ENCODE results near the gene GPR37. TPM values are rescaled to one million over a fixed set of nuclear protein-coding genes. Genes with fewer than 3 reads are reported as not detected.

Gene GPR37
- polyA plus RNA-seq, 3 donors, result 0.62 to 1.7 TPM; not detected in 1

- H3K27ac ChIP-seq (ENCODE audit: low read depth, low read length), result no peak overlapping the region
- 29 to 54% (median 54%) methylated on average over 1 of the region's 1 CpG for WGBS, 3 donors
Observed at GRCh38 chr7:124754576-124755268, 10.9 kb downstream of the GPR37 start.

- 42 to 55% (median 45%) methylated on average over 1 of the region's 1 CpG for whole genome bisulfite sequencing, 3 donors
Observed at GRCh38 chr7:124752310-124752709, 13.3 kb downstream of the GPR37 start.

GRCh38 chr7:124751027-124751426 is 14.6 kb downstream of the GPR37 start:
- 81 to 91% (median 88%) methylated on average over 2 of the region's 2 CpGs for WGBS, 3 donors
- H3K27ac ChIP-seq (ENCODE audit: low read depth, low read length), result no peak overlapping the region

More at GRCh38 chr7:124752310-124752709, 13.3 kb downstream of the GPR37 start:
- no peak overlapping the region for H3K27ac ChIP-seq (ENCODE audit: low read depth, low read length)

- WGBS, 3 donors, result 90 to 94% (median 92%) methylated on average over 11 of the region's 11 CpGs
- H3K27ac ChIP-seq (ENCODE audit: low read depth, low read length), result no peak overlapping the region
Observed at GRCh38 chr7:124747072-124747471, 18.5 kb downstream of the GPR37 start.

GRCh38 chr7:124738639-124739038 is 27.0 kb downstream of the GPR37 start:
- 50 to 75% (median 51%) methylated on average over 3 of the region's 3 CpGs for WGBS, 3 donors
- no peak overlapping the region for H3K27ac ChIP-seq (ENCODE audit: low read depth, low read length)

GRCh38 chr7:124737760-124738300 is 27.8 kb downstream of the GPR37 start:
- WGBS, 3 donors, result 72 to 75% (median 73%) methylated on average over 2 of the region's 2 CpGs
- no peak overlapping the region for H3K27ac ChIP-seq (ENCODE audit: low read depth, low read length)

GRCh38 chr7:124728610-124729009 is 37.0 kb downstream of the GPR37 start:
- H3K27ac ChIP-seq (ENCODE audit: low read depth, low read length), result no peak overlapping the region
- WGBS, 3 donors, result 0 to 5% (median 4%) methylated on average over 1 of the region's 1 CpG

GRCh38 chr7:124724507-124725192 is 40.9 kb downstream of the GPR37 start:
- no peak overlapping the region for H3K27ac ChIP-seq (ENCODE audit: low read depth, low read length)
- 53 to 71% (median 59%) methylated on average over 4 of the region's 4 CpGs for WGBS, 3 donors

- WGBS, 3 donors, result 61 to 79% (median 71%) methylated on average over 5 of the region's 5 CpGs
- no peak overlapping the region for H3K27ac ChIP-seq (ENCODE audit: low read depth, low read length)
Observed at GRCh38 chr7:124724079-124724478, 41.5 kb downstream of the GPR37 start.

GRCh38 chr7:124723012-124723411 is 42.6 kb downstream of the GPR37 start:
- no peak overlapping the region for H3K27ac ChIP-seq (ENCODE audit: low read depth, low read length)
- 61 to 74% (median 73%) methylated on average over 2 of the region's 2 CpGs for WGBS, 3 donors

GRCh38 chr7:124722292-124722691 is 43.3 kb downstream of the GPR37 start:
- WGBS, 3 donors, result 44 to 59% (median 52%) methylated on average over 3 of the region's 3 CpGs
- no peak overlapping the region for H3K27ac ChIP-seq (ENCODE audit: low read depth, low read length)

- 52 to 66% (median 60%) methylated on average over 1 of the region's 1 CpG for WGBS, 3 donors
- no peak overlapping the region for H3K27ac ChIP-seq (ENCODE audit: low read depth, low read length)
Observed at GRCh38 chr7:124720195-124720594, 45.4 kb downstream of the GPR37 start.

- no peak overlapping the region for H3K27ac ChIP-seq (ENCODE audit: low read depth, low read length)
- WGBS, 3 donors, result 58 to 81% (median 70%) methylated on average over 4 of the region's 4 CpGs
Observed at GRCh38 chr7:124718032-124718766, 47.4 kb downstream of the GPR37 start.

GRCh38 chr7:124716894-124717293 is 48.7 kb downstream of the GPR37 start:
- 93 to 100% (median 98%) methylated on average over 1 of the region's 1 CpG for WGBS, 3 donors
- H3K27ac ChIP-seq (ENCODE audit: low read depth, low read length), result no peak overlapping the region

GRCh38 chr7:124713086-124713485 is 52.5 kb downstream of the GPR37 start:
- H3K27ac ChIP-seq (ENCODE audit: low read depth, low read length), result no peak overlapping the region
- WGBS, 3 donors, result 61 to 82% (median 77%) methylated on average over 3 of the region's 3 CpGs

GRCh38 chr7:124712017-124712416 is 53.6 kb downstream of the GPR37 start:
- no peak overlapping the region for H3K27ac ChIP-seq (ENCODE audit: low read depth, low read length)

- 36 to 63% (median 61%) methylated on average over 2 of the region's 2 CpGs for WGBS, 3 donors
- no peak overlapping the region for H3K27ac ChIP-seq (ENCODE audit: low read depth, low read length)
Observed at GRCh38 chr7:124702385-124702784, 63.2 kb downstream of the GPR37 start.

- no peak overlapping the region for H3K27ac ChIP-seq (ENCODE audit: low read depth, low read length)
- 57 to 71% (median 58%) methylated on average over 2 of the region's 2 CpGs for WGBS, 3 donors
Observed at GRCh38 chr7:124701955-124702354, 63.6 kb downstream of the GPR37 start.

- no peak overlapping the region for H3K27ac ChIP-seq (ENCODE audit: low read depth, low read length)
- 67 to 78% (median 74%) methylated on average over 3 of the region's 3 CpGs for WGBS, 3 donors
Observed at GRCh38 chr7:124700655-124701054, 64.9 kb downstream of the GPR37 start.
